Measurements from ENCODE around the gene TMEM40. TPM values are rescaled to one million over a fixed set of nuclear protein-coding genes. Genes with fewer than 3 reads are reported as not detected.

TMEM40 gene
- total and polyA plus RNA-seq, 9 of the 15 experiments (the other 6 are each of a cell fraction or from before 2014, with no cell fraction given) = 0.11 to 0.31 (median 0.14) TPM; not detected in 6

GRCh38 chr3:12777171-12777570, 18.1 kb upstream of the TMEM40 start:
- ChIA-PET CTCF (ENCODE audit: low intra/inter-chr PET ratio) (no interaction called here), POLR2A (interaction anchor here (1.2 kb wide), 1 partner anchor 11 kb away, joined by 3 read pairs; no protein-coding TSS in a partner anchor)
- Histone ChIP-seq H3K9me3 (replicated peaks; ENCODE audit: control insufficient read depth, insufficient read depth, low read depth, low read length) (peaks cover 10% of the 10 kb centered on the region), H3K27ac (ENCODE audit: extremely low read depth, low read depth, low read length) (no peak overlapping the region), H3K9ac (ENCODE audit: insufficient read depth in 1 of 2, low read depth in 2 of 2, low read length in 2 of 2) (no peak overlapping the region), H3K4me1 (replicated peaks in 1 of 2; ENCODE audit: control insufficient read depth in 2 of 2, insufficient read depth in 2 of 2, low read length in 2 of 2) (peaks cover 0 to 7% of the 10 kb centered on the region in 2 experiments; a peak in 3 of 5 replicates), H3K4me3 (no peak overlapping the region), H3K27me3 (ENCODE audit: control insufficient read depth in 2 of 2, insufficient read depth in 2 of 2, low read length in 2 of 2) (peaks cover 9 to 17% of the 10 kb centered on the region in 2 experiments), H3K9me1 (ENCODE audit: control insufficient read depth, insufficient read depth, low read length) (no peaks in the 10 kb centered on the region), H2AFZ (ENCODE audit: low read depth, low read length) (peak overlapping the region; percentile 49; the same call in 1 of the 2 replicates), H3K79me2 (ENCODE audit: control insufficient read depth, insufficient read depth, low read length) (no peaks in the 10 kb centered on the region), H4K20me1 (replicated peaks; ENCODE audit: control insufficient read depth, insufficient read depth, low read length) (no peaks in the 10 kb centered on the region), H3K36me3 (ENCODE audit: control insufficient read depth, insufficient read depth, low read length) (no peaks in the 10 kb centered on the region), H3K4me2 (ENCODE audit: insufficient read depth, low read length) (no peak overlapping the region)
- in situ Hi-C loops (cut with MboI) (no loop called here), intact Hi-C loops (cut with micrococcal nuclease) (no loop called here)
- BruUV-seq (replicated peaks) = no TSS peak
- FAIRE-seq (no peak), DNase-seq (ENCODE audit: extremely low read depth in 1 of 4, low spot score in 3 of 4) (no peak), ATAC-seq (no peak)
- TF ChIP-seq USF2 (CRISPR knock-in tag; IDR thresholded peaks at IDR 0.05) = no peak
- no peak for TF ChIP-seq ZNF668 (CRISPR knock-in tag; IDR thresholded peaks at IDR 0.05)
- no peak for TF ChIP-seq ELK3 (CRISPR knock-in tag; IDR thresholded peaks at IDR 0.05)
- no peak for TF ChIP-seq ZBTB40 (IDR thresholded peaks at IDR 0.05)
- TF ChIP-seq ZBTB40 (CRISPR knock-in tag; IDR thresholded peaks at IDR 0.05) = no peak
- TF ChIP-seq USF1 (CRISPR knock-in tag; IDR thresholded peaks at IDR 0.05) = no peak
- TF ChIP-seq MCM7 (IDR thresholded peaks at IDR 0.05) = no peak
- no peak for TF ChIP-seq GABPB1 (CRISPR knock-in tag; IDR thresholded peaks at IDR 0.05)
- TF ChIP-seq IFI16 (CRISPR knock-in tag; IDR thresholded peaks at IDR 0.05) = no peak
- 5% methylated on average over 4 of the region's 4 CpGs for WGBS (ENCODE audit: insufficient coverage, low coverage, missing lambda C conversion rate)
